HCT116 (cell line): ENCODE data around the gene RHOG. TPM values are rescaled to one million over a fixed set of nuclear protein-coding genes. Genes with fewer than 3 reads are reported as not detected.

Experiments used
- EGR1 ChIP-seq: IDR thresholded peaks from 2 replicates; pipeline ENCODE4 v1.6.1; 2012; ENCODE audit warnings: low read depth
- MAX ChIP-seq: IDR thresholded peaks from 2 replicates; pipeline ENCODE4 v1.6.1; 2012
- POLR2A ChIP-seq: IDR thresholded peaks from 2 replicates; pipeline ENCODE4 v1.7.0; 2011; ENCODE audit warnings: borderline replicate concordance; ENCODE audit not compliant: insufficient read depth, insufficient read length; ENCODE audit errors: extremely low read depth
- SIN3A ChIP-seq: IDR thresholded peaks from 2 replicates; pipeline ENCODE4 v1.6.1; 2012; ENCODE audit warnings: low read depth
- SRF ChIP-seq: IDR thresholded peaks from 2 replicates; pipeline ENCODE4 v1.6.1; 2012; ENCODE audit warnings: low read depth
- YY1 ChIP-seq: IDR thresholded peaks from 2 replicates; pipeline ENCODE4 v1.6.1; 2011; ENCODE audit warnings: low read length, low read depth, moderate library complexity, mild to moderate bottlenecking; ENCODE audit not compliant: insufficient replicate concordance; ENCODE audit errors: extremely low read depth
- ZBTB33 ChIP-seq: IDR thresholded peaks from 2 replicates; pipeline ENCODE4 v1.6.1; 2011; ENCODE audit warnings: mild to moderate bottlenecking, low read length, moderate library complexity; ENCODE audit not compliant: insufficient replicate concordance; ENCODE audit errors: extremely low read depth
- total RNA-seq: library from RNA; stranded (reverse); gene quantifications from one replicate; pipeline ENCODE4 v1.2.1, GENCODE V29; 2021; ENCODE audit not compliant: unreplicated experiment
- TF ChIP-seq, protein P1 (sequence below): IDR thresholded peaks from 2 replicates; pipeline ENCODE4 v1.6.1; 2012; ENCODE audit warnings: low read depth

RHOG gene
- total RNA-seq, 1 experiment from 2014 or later = 49.1 TPM

GRCh38 chr11:3873712-3874349 lies 33.1 kb upstream of the RHOG start (continued):
- no peak for TF ChIP-seq ZBTB33
- no peak for TF ChIP-seq SIN3A
- TF ChIP-seq EGR1 = no peak
- TF ChIP-seq MAX = no peak
- TF ChIP-seq SRF = no peak
- TF ChIP-seq YY1 = no peak
- TF ChIP-seq, protein P1, sequence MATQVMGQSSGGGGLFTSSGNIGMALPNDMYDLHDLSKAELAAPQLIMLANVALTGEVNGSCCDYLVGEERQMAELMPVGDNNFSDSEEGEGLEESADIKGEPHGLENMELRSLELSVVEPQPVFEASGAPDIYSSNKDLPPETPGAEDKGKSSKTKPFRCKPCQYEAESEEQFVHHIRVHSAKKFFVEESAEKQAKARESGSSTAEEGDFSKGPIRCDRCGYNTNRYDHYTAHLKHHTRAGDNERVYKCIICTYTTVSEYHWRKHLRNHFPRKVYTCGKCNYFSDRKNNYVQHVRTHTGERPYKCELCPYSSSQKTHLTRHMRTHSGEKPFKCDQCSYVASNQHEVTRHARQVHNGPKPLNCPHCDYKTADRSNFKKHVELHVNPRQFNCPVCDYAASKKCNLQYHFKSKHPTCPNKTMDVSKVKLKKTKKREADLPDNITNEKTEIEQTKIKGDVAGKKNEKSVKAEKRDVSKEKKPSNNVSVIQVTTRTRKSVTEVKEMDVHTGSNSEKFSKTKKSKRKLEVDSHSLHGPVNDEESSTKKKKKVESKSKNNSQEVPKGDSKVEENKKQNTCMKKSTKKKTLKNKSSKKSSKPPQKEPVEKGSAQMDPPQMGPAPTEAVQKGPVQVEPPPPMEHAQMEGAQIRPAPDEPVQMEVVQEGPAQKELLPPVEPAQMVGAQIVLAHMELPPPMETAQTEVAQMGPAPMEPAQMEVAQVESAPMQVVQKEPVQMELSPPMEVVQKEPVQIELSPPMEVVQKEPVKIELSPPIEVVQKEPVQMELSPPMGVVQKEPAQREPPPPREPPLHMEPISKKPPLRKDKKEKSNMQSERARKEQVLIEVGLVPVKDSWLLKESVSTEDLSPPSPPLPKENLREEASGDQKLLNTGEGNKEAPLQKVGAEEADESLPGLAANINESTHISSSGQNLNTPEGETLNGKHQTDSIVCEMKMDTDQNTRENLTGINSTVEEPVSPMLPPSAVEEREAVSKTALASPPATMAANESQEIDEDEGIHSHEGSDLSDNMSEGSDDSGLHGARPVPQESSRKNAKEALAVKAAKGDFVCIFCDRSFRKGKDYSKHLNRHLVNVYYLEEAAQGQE = no peak
- TF ChIP-seq POLR2A = no peak
